Measurements from ENCODE around the gene LRP5. TPM values are rescaled to one million over a fixed set of nuclear protein-coding genes. Genes with fewer than 3 reads are reported as not detected.
"Not testable (repeated sequence)": the region's sequence is repeated elsewhere in the genome, so short reads cannot be mapped to it uniquely, and the experiment has no call there.

The LRP5 gene
- polyA plus RNA-seq, 6 donors from 2014 or later, result 0.04 to 0.88 (median 0.56) TPM; not detected in 1

GRCh38 chr11:68295271-68295670 is 17.1 kb upstream of the LRP5 start:
- Mint-ChIP-seq H3K4me1 (peaks cover 23 to 59% (median 40%) of the 10 kb centered on the region in 3 donors), H3K27ac (no peak overlapping the region), H3K9me3 (no peaks in the 10 kb centered on the region), H3K36me3 (no peaks in the 10 kb centered on the region), H3K27me3 (peaks cover 0 to 7% (median 0%) of the 10 kb centered on the region in 3 donors), H3K4me3 (peak overlapping the region in 1 of 8 donors; percentile 21)
- no peak for ATAC-seq (ENCODE audit: low read depth in 2 of 2)
- no peak for DNase-seq

DNA sequence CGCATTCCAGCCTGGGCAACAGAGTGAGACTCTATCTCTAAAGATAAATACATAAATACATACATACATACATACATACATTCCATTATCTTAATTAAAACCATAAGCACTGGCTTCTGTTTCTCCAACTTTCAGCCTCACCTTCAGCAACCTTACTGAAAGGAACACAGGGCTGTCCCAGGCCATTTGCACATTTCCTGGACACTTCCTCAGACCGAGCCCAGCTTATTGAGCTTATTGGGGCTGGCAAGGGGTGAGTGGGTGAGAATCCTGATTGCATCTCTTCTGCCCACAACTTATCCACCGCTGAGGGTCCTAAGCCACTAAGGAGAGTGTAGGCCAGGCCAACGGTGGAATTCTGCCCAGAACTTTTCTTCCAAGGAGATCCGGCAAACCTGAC is 16.5 kb upstream of the LRP5 start:
- Mint-ChIP-seq H3K4me1 (peaks cover 23 to 59% (median 40%) of the 10 kb centered on the region in 3 donors), H3K36me3 (no peaks in the 10 kb centered on the region), H3K4me3 (peak overlapping the region in 5 of 8 donors; percentile 19 to 79 (median 56)), H3K27ac (peak overlapping the region in 3 of 6 donors; percentile 44 to 67 (median 49)), H3K9me3 (no peaks in the 10 kb centered on the region), H3K27me3 (peaks cover 0 to 7% (median 0%) of the 10 kb centered on the region in 3 donors)
- ATAC-seq (ENCODE audit: low read depth in 2 of 2) (no peak), DNase-seq (no peak)

DNA sequence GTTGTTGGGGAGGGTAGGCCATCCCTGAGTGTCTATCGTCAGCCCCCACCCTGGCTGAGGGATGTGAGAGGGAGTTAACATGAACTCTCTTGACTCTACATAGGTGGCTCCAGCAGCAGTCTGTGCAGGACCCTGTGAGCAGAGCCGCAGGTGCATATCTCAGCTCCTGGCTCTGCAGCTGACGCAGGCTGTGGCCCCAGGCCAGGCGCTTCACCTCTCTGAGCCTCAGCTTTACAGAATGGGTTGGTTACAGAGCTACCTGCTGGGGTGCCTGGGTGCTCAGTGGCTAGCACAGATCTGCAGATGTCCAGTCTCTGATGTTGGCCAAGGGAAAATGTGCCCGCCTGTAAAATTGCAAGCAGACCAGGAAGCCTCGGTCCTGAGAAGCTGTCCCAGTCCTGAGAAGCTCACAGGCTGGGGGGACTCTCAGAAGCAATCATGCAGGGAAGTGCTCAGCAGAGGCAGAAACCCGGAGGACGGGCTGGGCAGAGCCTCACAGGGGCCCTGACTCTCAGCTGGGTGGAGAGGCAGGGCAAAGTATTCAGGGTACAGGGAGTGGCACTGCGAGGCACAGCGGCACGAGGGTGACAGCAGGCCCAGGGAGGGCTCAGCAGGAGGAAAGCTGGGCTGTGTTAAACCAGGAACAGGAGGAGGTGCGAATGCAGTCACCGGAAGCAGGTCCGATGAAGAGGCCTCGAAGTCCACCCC is 15.9 kb upstream of the LRP5 start:
- Mint-ChIP-seq H3K27ac (peak overlapping the region in 3 of 6 donors; percentile 52 to 98 (median 72)), H3K9me3 (no peaks in the 10 kb centered on the region)

DNA sequence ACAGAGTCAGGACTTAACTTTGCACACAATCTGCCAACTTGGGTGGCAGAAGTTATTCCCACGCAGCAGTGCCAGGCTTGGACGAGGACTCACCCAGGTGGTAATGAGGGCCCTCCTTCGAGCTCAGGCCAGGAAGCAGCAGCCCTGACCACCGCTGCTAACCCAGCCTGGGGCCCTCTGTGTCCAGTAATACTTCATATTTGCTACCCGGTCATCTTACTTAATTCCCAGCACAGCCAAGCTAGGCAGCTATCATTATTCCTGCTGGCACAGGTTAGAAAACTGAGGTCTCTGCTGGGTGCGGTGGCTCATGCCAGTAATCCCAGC is 15.4 kb upstream of the LRP5 start:
- Mint-ChIP-seq H3K36me3 (no peaks in the 10 kb centered on the region), H3K27ac (peak overlapping the region in 2 of 6 donors; percentile 50 to 52), H3K4me3 (peak overlapping the region in 4 of 8 donors; percentile 59 to 79 (median 68)), H3K4me1 (peaks cover 23 to 51% (median 40%) of the 10 kb centered on the region in 3 donors), H3K27me3 (peaks cover 0 to 7% (median 0%) of the 10 kb centered on the region in 3 donors), H3K9me3 (no peaks in the 10 kb centered on the region)
- no peak for DNase-seq
- no peak for ATAC-seq (ENCODE audit: low read depth in 2 of 2)

More for the DNA sequence above, 15.9 kb upstream of the LRP5 start:
- ATAC-seq (ENCODE audit: low read depth in 2 of 2) (no peak), DNase-seq (no peak)
- Mint-ChIP-seq H3K4me3 (peak overlapping the region in 6 of 8 donors; percentile 24 to 79 (median 58)), H3K36me3 (no peaks in the 10 kb centered on the region), H3K4me1 (peaks cover 23 to 55% (median 40%) of the 10 kb centered on the region in 3 donors), H3K27me3 (peaks cover 0 to 7% (median 0%) of the 10 kb centered on the region in 3 donors)

- H3K27me3 Mint-ChIP-seq, result peaks cover 0 to 7% (median 0%) of the 10 kb centered on the region in 3 donors
- H3K9me3 Mint-ChIP-seq, result no peaks in the 10 kb centered on the region
- DNase-seq, result no peak
- ATAC-seq (ENCODE audit: low read depth in 2 of 2), result no peak
- peak overlapping the region in 6 of 8 donors; percentile 14 to 82 (median 65) for H3K4me3 Mint-ChIP-seq
- peak overlapping the region in 1 of 6 donors; percentile 40 for H3K27ac Mint-ChIP-seq
- no peaks in the 10 kb centered on the region for H3K36me3 Mint-ChIP-seq
- H3K4me1 Mint-ChIP-seq, result peaks cover 23 to 49% (median 38%) of the 10 kb centered on the region in 3 donors
Observed at GRCh38 chr11:68297494-68297811, 14.9 kb upstream of the LRP5 start.

DNA sequence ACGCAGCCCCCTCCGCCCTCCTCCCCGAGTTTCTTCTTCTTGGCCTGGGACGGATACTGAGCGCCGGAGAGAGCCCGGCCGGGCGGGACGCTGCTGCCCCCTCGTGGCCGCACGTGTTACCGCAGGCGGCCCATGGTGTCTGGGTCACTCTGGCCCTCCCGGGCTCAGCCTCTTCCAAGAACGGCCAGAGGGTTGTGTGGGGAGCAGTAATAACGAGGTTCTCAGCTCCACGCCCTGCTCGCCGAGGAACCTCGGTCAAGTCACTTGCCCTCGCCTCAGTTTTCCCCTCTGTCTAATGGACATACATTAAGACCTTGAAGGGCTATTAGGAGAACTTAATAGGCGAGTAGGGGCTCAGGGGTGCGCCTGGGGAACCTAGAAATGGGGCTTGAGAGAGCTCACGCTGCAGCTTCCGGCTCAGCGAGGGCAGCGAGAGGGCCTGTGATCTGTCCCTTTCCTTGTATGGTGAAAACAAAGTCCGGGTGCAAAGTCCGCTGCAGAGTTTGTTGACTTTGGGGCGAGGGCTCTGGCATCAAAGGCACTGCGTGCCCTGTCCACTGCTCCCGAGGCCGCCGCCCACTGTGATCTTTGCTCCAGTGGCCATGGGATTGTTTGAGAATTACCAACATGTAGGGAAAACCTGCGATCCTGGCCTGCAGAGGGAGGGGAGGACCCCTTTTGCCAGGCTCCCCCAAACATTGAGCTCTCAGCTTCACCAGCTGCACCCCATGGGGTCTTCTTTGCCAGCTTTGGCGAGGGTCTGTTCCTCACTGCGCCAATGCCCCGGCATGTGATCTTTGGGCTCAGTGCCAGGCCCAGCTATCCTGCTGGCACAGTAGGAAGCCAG is 14.4 kb upstream of the LRP5 start:
- DNase-seq (peak; percentile 76), ATAC-seq (ENCODE audit: low read depth in 2 of 2) (peak; percentile 92 to 94)
- Mint-ChIP-seq H3K9me3 (no peaks in the 10 kb centered on the region), H3K4me1 (peaks cover 20 to 44% (median 32%) of the 10 kb centered on the region in 3 donors), H3K27me3 (peaks cover 0 to 7% (median 0%) of the 10 kb centered on the region in 3 donors), H3K27ac (peak overlapping the region in 1 of 6 donors; percentile 40), H3K36me3 (no peaks in the 10 kb centered on the region), H3K4me3 (peak overlapping the region; percentile 14 to 83 (median 65))

- Mint-ChIP-seq H3K4me1 (peaks cover 13 to 40% (median 24%) of the 10 kb centered on the region in 3 donors), H3K27ac (no peak overlapping the region)
Observed at GRCh38 chr11:68298659-68299516, 13.5 kb upstream of the LRP5 start.

DNA sequence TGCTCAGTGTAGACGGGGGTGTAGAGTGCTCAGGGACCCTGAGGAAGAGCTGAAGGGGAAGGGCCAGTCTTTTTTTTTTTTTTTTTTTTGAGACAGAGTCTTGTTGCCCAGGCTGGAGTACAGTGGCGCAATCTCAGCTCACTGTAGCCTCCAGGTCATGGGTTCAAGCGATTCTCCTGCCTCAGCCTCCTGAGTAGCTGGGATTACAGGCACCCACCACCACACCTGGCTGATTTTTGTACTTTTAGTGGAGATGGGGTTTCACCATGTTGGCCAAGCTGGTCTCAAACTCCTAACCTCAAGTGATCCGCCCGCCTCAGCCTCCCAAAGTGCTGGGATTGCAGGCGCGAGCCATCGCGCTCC is 12.9 kb upstream of the LRP5 start:
- not testable (repeated sequence) for H3K4me3 Mint-ChIP-seq

More at GRCh38 chr11:68298659-68299516, 13.5 kb upstream of the LRP5 start:
- H3K4me3 Mint-ChIP-seq, result peak overlapping the region in 1 of 8 donors; percentile 51
- H3K27me3 Mint-ChIP-seq, result peaks cover 0 to 7% (median 0%) of the 10 kb centered on the region in 3 donors
- no peak for DNase-seq
- no peaks in the 10 kb centered on the region for H3K36me3 Mint-ChIP-seq
- no peaks in the 10 kb centered on the region for H3K9me3 Mint-ChIP-seq
- no peak for ATAC-seq (ENCODE audit: low read depth in 2 of 2)

GRCh38 chr11:68300076-68300830 is 12.1 kb upstream of the LRP5 start:
- Mint-ChIP-seq H3K4me3 (no peak overlapping the region), H3K36me3 (no peaks in the 10 kb centered on the region), H3K27ac (peak overlapping the region in 1 of 6 donors; percentile 78), H3K27me3 (peaks cover 0 to 7% (median 0%) of the 10 kb centered on the region in 3 donors), H3K9me3 (peaks cover 0 to 4% (median 0%) of the 10 kb centered on the region in 7 donors), H3K4me1 (peaks cover 16 to 30% (median 24%) of the 10 kb centered on the region in 3 donors)
- no peak for ATAC-seq (ENCODE audit: low read depth in 2 of 2)
- DNase-seq, result no peak

More for the DNA sequence above, 12.9 kb upstream of the LRP5 start:
- H3K36me3 Mint-ChIP-seq; DNase-seq; H3K27me3 Mint-ChIP-seq; ATAC-seq (ENCODE audit: low read depth in 2 of 2); H3K9me3 Mint-ChIP-seq; H3K27ac Mint-ChIP-seq: not testable (repeated sequence)
- peaks cover 16 to 34% (median 24%) of the 10 kb centered on the region in 3 donors for H3K4me1 Mint-ChIP-seq

DNA sequence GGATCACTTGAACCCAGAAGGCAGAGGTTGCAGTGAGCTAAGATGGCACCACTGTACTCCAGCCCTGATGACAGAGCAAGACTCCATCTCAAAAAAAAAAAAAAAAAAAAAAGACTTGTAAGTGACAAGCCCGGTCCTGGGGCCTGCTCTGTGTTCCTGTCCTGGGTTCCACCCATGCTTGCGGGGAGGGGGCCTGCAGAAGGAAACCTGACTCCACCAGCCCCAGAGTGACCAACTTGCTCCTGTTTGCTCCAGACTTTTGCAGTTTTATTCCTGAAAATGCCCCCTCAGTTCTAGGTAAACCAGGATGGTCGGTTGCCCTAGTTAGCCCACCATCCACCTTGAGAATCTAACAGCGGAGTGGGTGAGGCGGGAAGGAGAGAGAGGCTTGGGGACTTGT is 10.1 kb upstream of the LRP5 start:
- ATAC-seq (ENCODE audit: low read depth in 2 of 2) (no peak), DNase-seq (no peak)
- Mint-ChIP-seq H3K27ac (no peak overlapping the region), H3K27me3 (peaks cover 0 to 14% (median 0%) of the 10 kb centered on the region in 3 donors), H3K4me3 (no peak overlapping the region), H3K36me3 (no peaks in the 10 kb centered on the region), H3K9me3 (peaks cover 0 to 4% (median 0%) of the 10 kb centered on the region in 7 donors), H3K4me1 (peaks cover 7 to 14% (median 11%) of the 10 kb centered on the region in 3 donors)

DNA sequence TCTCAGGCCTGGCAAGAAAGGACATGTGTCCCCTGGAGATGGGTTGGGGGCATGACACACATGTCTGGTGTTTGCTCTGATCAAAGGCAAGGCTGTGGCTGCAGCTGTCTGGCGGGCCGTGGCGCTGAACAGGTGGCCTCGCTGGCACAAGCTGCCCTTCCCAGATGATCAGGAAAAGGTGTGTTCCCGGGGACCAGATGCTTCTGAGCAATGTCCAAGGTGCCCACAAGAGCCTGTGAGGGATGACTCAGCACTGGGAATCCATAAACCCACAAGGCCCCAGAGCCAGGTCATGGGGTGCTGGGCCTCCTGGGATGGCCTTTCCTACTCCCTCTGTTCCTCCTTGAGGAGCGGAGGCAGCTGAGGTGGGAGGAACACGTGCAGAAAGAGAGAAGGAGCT is 9.7 kb upstream of the LRP5 start:
- ATAC-seq (ENCODE audit: low read depth in 2 of 2) (no peak), DNase-seq (no peak)
- H3K27ac Mint-ChIP-seq, result no peak overlapping the region
- peaks cover 6 to 9% (median 7%) of the 10 kb centered on the region in 3 donors for H3K4me1 Mint-ChIP-seq
- peaks cover 0 to 14% (median 0%) of the 10 kb centered on the region in 3 donors for H3K27me3 Mint-ChIP-seq
- H3K4me3 Mint-ChIP-seq, result no peak overlapping the region
- peaks cover 0 to 4% (median 0%) of the 10 kb centered on the region in 7 donors for H3K9me3 Mint-ChIP-seq
- no peaks in the 10 kb centered on the region for H3K36me3 Mint-ChIP-seq

DNA sequence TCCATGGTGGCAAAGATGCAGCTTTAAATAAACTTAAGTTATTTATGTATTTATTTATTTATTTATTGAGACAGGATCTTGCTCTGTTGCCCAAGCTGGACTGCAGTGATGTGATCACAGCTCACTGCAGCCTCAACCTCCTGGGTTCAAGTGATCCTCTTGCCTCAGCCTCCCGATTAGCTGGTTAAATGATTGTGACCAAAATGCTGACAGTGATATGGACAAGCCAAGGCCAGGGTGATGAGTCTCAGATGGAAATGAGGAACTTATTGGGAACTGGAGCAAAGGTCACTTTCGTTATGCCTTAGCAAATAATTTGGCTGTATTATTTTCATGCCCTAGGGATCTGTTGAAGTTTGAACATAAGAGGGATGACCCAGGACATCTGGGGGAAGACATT is 9.3 kb upstream of the LRP5 start:
- Mint-ChIP-seq H3K4me3 (no peak overlapping the region), H3K36me3 (no peaks in the 10 kb centered on the region), H3K27me3 (peaks cover 0 to 14% (median 0%) of the 10 kb centered on the region in 3 donors), H3K27ac (no peak overlapping the region), H3K9me3 (peaks cover 0 to 4% (median 0%) of the 10 kb centered on the region in 7 donors), H3K4me1 (peaks cover 3 to 7% (median 4%) of the 10 kb centered on the region in 3 donors)
- DNase-seq, result no peak
- no peak for ATAC-seq (ENCODE audit: low read depth in 2 of 2)
